HUES48 (cell line): Measurements from ENCODE around the gene PCDHB6.
"Not testable (repeated sequence)": the region's sequence is repeated elsewhere in the genome, so short reads cannot be mapped to it uniquely, and the experiment has no call there.

ENCODE experiments used
- H3K27ac ChIP-seq: one replicate; pipeline ENCODE4 v1.7.0; 2013; ENCODE audit warnings: low read depth, low read length, inconsistent platforms
- H3K27me3 ChIP-seq: 2 replicates; pipeline ENCODE4 v1.6.1; 2013; ENCODE audit warnings: mild to moderate bottlenecking, low read length; ENCODE audit not compliant: control insufficient read depth, insufficient read depth
- H3K36me3 ChIP-seq: 2 replicates; pipeline ENCODE4 v1.6.1; 2013; ENCODE audit warnings: low read length; ENCODE audit not compliant: control insufficient read depth, insufficient read depth
- H3K4me1 ChIP-seq: 2 replicates; pipeline ENCODE4 v1.6.1; 2013; ENCODE audit warnings: mild to moderate bottlenecking, low read length; ENCODE audit not compliant: control insufficient read depth, insufficient read depth
- H3K4me3 ChIP-seq: 2 replicates; pipeline ENCODE4 v1.5.1; 2013; ENCODE audit warnings: mild to moderate bottlenecking, low read depth, low read length
- H3K9ac ChIP-seq: 2 replicates; pipeline ENCODE4 v1.6.1; 2013; ENCODE audit warnings: mild to moderate bottlenecking, low read depth, low read length, moderate library complexity
- H3K9me3 ChIP-seq: 2 replicates; pipeline ENCODE4 v1.6.1; 2013; ENCODE audit warnings: low read length; ENCODE audit not compliant: control insufficient read depth, insufficient read depth

The PCDHB6 gene

GRCh38 chr5:141149812-141150211 lies at the start of gene PCDHB6:
PCDHB6 (plus strand) TSS chr5:141150057; CDS start chr5:141150258, 201 bp downstream.
- H3K27me3 ChIP-seq = no peaks in the 10 kb centered on the region
- H3K27ac ChIP-seq = no peak within 1 kb of the TSS
- no peak within 1 kb of the TSS for H3K4me3 ChIP-seq
- no peaks in the 10 kb centered on the region for H3K36me3 ChIP-seq
- H3K9ac ChIP-seq = no peak within 1 kb of the TSS
- peaks cover 9% of the 10 kb centered on the region; the same call in 1 of the 2 replicates for H3K9me3 ChIP-seq
- no peaks in the 10 kb centered on the region for H3K4me1 ChIP-seq

DNA sequence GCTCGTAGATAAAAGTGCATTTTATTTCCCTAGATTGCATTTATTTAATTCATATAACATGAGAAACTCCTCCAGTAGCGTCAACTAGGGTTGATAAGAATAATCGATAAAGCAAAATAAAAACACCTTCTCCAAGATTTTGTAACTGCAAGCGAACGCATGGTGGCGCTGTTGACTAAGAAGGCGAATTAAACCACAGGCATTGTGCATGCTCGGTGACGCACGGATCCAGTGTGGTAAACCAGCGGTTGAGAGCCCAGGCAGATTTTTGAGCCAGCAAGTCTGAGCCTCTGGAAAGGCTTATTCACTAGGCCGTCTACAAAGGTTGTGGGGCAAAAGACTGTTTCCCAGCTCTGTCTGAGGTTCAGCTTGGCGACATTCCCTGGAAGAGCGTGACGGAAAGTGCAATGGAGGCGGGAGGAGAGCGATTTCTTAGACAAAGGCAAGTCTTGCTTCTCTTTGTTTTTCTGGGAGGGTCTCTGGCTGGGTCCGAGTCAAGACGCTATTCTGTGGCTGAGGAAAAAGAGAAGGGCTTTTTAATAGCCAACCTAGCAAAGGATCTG lies 49.5 kb upstream of the PCDHB6 start, which contains the start of gene PCDHB3:
Gene PCDHB3 (plus strand): TSS at position 231 of the 563 bp plus-strand sequence. CDS start 177 bp downstream, at position 408.
- H3K4me1 ChIP-seq = no peaks in the 10 kb centered on the region
- no peak within 1 kb of the TSS for H3K9ac ChIP-seq
- 0 out of 2 replicates have a peak, but pooled peaks cover 3% of the 10 kb centered on the region for H3K36me3 ChIP-seq
- no peak within 1 kb of the TSS for H3K4me3 ChIP-seq
- no peak within 1 kb of the TSS for H3K27ac ChIP-seq
- no peaks in the 10 kb centered on the region for H3K27me3 ChIP-seq
- 0 out of 2 replicates have a peak, but pooled peaks cover 3% of the 10 kb centered on the region for H3K9me3 ChIP-seq

DNA sequence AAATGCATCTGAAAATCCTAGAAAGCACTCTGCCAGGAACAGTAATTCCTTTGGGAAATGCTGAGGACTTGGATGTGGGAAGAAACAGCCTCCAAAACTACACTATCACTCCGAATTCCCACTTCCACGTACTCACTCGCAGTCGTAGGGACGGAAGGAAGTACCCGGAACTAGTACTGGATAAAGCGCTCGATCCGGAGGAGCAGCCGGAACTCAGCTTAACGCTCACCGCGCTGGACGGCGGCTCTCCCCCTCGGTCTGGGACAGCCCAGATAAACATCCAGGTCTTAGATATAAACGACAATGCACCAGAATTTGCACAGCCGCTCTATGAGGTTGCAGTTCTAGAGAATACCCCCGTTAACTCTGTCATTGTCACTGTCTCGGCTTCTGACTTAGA lies 48.8 kb upstream of the PCDHB6 start:
- H3K27ac ChIP-seq = no peak overlapping the region
- no peaks in the 10 kb centered on the region for H3K27me3 ChIP-seq
- no peaks in the 10 kb centered on the region for H3K4me1 ChIP-seq
- no peak overlapping the region for H3K4me3 ChIP-seq
- no peak overlapping the region for H3K9ac ChIP-seq
- H3K9me3 ChIP-seq = 0 out of 2 replicates have a peak, but pooled peaks cover 3% of the 10 kb centered on the region
- H3K36me3 ChIP-seq = 0 out of 2 replicates have a peak, but pooled peaks cover 3% of the 10 kb centered on the region

- not testable (repeated sequence) for H3K36me3 ChIP-seq, H3K9ac ChIP-seq, H3K9me3 ChIP-seq, H3K4me3 ChIP-seq, H3K27ac ChIP-seq, H3K4me1 ChIP-seq, H3K27me3 ChIP-seq
These were observed 47.8 kb upstream of the PCDHB6 start for GRCh38 chr5:141102070-141102469.

DNA sequence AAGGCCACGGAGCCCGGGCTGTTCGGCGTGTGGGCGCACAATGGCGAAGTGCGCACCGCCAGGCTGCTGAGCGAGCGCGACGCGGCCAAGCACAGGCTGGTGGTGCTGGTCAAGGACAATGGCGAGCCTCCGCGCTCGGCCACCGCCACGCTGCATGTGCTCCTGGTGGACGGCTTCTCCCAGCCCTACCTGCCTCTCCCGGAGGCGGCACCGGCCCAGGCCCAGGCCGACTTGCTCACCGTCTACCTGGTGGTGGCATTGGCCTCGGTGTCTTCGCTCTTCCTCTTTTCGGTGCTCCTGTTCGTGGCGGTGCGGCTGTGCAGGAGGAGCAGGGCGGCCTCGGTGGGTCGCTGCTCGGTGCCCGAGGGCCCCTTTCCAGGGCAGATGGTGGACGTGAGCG lies 47.4 kb upstream of the PCDHB6 start:
- not testable (repeated sequence) for H3K9ac ChIP-seq, H3K4me1 ChIP-seq, H3K27ac ChIP-seq, H3K4me3 ChIP-seq, H3K9me3 ChIP-seq, H3K36me3 ChIP-seq, H3K27me3 ChIP-seq

- no peaks in the 10 kb centered on the region for H3K4me1 ChIP-seq
- no peak overlapping the region for H3K9ac ChIP-seq
- no peaks in the 10 kb centered on the region for H3K27me3 ChIP-seq
- no peak overlapping the region for H3K27ac ChIP-seq
- H3K36me3 ChIP-seq = no peaks in the 10 kb centered on the region
- H3K4me3 ChIP-seq = no peak overlapping the region
- H3K9me3 ChIP-seq = peaks cover 3% of the 10 kb centered on the region; the same call in 1 of the 2 replicates
These were observed 44.5 kb upstream of the PCDHB6 start for GRCh38 chr5:141105350-141105749.

DNA sequence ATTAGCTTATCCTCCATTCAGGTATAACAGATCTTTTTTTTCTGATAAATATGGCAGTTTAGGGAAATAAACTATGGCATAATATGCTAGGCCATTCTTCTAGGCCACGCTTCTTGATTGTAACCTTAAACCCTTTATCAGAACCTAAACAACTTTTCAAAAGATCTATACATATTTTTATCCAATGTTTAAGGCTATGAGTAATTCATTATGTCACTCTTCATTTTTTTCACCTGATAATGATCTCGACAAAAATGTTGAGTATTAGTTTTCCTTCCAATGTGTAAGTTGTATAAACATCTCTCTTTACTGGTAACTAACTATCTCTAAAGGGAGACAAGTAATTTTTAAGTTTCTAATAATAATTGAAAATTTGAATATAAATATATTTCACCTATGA lies 30.6 kb upstream of the PCDHB6 start:
- Histone ChIP-seq H3K4me3 (no peak overlapping the region), H3K27ac (no peak overlapping the region), H3K36me3 (no peaks in the 10 kb centered on the region), H3K9me3 (peaks cover 14% of the 10 kb centered on the region), H3K27me3 (no peaks in the 10 kb centered on the region), H3K9ac (no peak overlapping the region), H3K4me1 (no peaks in the 10 kb centered on the region)

DNA sequence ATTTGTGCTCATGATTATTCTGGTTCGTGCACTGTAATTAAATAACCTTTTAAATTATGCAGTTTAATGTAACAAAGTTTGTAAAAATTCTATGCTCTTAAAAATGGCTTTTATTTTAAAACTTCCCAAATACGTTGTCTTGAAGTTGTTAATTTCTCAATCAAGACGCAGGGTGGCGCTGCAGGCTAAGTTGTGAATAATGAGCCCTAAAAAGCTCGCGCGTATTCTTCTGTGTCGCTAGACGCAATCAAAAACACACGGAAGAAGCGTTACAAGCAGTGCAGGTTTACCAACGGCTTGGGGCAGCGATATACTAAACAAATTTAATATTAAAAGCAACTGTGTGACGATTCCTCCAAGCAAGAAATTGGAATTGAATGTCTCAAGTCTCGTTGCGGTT lies 28.3 kb upstream of the PCDHB6 start, which contains the start of gene PCDHB4:
Gene PCDHB4 (plus strand): TSS at position 256 of the 400 bp plus-strand sequence. CDS start 181 bp downstream, outside the sequence.
- Histone ChIP-seq H3K9me3 (peaks cover 4% of the 10 kb centered on the region), H3K4me1 (no peaks in the 10 kb centered on the region), H3K4me3 (0 out of 2 replicates have a peak within 1 kb of the TSS, but pooled peaks have one; percentile 30), H3K27ac (no peak within 1 kb of the TSS), H3K36me3 (no peaks in the 10 kb centered on the region), H3K27me3 (no peaks in the 10 kb centered on the region), H3K9ac (no peak within 1 kb of the TSS)

DNA sequence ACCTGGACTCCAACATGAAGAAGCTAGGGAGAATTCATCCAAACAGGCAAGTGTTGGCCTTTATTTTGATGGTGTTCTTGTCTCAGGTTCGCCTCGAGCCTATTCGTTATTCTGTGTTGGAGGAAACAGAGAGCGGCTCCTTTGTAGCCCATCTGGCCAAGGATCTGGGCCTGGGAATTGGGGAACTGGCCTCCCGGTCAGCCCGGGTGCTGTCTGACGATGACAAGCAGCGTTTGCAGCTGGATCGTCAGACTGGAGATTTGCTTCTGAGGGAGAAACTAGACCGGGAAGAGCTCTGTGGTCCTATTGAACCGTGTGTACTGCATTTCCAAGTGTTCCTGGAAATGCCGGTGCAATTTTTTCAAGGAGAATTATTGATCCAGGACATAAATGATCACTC lies 27.9 kb upstream of the PCDHB6 start:
- H3K4me3 ChIP-seq = 0 out of 2 replicates have a peak overlapping the region, but pooled peaks have one; percentile 30
- no peaks in the 10 kb centered on the region for H3K27me3 ChIP-seq
- no peak overlapping the region for H3K9ac ChIP-seq
- no peak overlapping the region for H3K27ac ChIP-seq
- no peaks in the 10 kb centered on the region for H3K9me3 ChIP-seq
- no peaks in the 10 kb centered on the region for H3K4me1 ChIP-seq
- no peaks in the 10 kb centered on the region for H3K36me3 ChIP-seq

DNA sequence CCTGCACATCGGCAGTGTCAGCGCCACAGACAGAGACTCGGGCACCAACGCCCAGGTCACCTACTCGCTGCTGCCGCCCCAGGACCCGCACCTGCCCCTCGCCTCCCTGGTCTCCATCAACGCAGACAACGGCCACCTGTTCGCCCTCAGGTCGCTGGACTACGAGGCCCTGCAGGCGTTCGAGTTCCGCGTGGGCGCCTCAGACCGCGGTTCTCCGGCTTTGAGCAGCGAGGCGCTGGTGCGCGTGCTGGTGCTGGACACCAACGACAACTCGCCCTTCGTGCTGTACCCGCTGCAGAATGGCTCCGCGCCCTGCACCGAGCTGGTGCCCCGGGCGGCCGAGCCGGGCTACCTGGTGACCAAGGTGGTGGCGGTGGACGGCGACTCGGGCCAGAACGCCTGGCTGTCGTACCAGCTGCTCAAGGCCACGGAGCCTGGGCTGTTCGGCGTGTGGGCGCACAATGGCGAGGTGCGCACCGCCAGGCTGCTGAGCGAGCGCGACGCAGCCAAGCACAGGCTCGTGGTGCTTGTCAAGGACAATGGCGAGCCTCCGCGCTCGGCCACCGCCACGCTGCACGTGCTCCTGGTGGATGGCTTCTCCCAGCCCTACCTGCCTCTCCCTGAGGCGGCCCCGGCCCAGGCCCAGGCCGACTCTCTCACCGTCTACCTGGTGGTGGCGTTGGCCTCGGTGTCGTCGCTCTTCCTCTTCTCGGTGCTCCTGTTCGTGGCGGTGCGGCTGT lies 26.3 kb upstream of the PCDHB6 start:
- H3K9me3 ChIP-seq, H3K4me3 ChIP-seq, H3K9ac ChIP-seq, H3K36me3 ChIP-seq, H3K4me1 ChIP-seq, H3K27me3 ChIP-seq, H3K27ac ChIP-seq: not testable (repeated sequence)

GRCh38 chr5:141127305-141127704 lies 22.6 kb upstream of the PCDHB6 start:
- H3K9me3 ChIP-seq = no peaks in the 10 kb centered on the region; the same call in 1 of the 2 replicates
- H3K27me3 ChIP-seq = no peaks in the 10 kb centered on the region
- H3K27ac ChIP-seq = no peak overlapping the region

More at GRCh38 chr5:141127305-141127704, 22.6 kb upstream of the PCDHB6 start:
- Histone ChIP-seq H3K4me3 (no peak overlapping the region), H3K9ac (no peak overlapping the region), H3K36me3 (no peaks in the 10 kb centered on the region), H3K4me1 (peaks cover 7% of the 10 kb centered on the region; the same call in 1 of the 2 replicates)
